Endothelial cell of hepatic sinusoid (primary cell): Measurements from ENCODE around the gene MTX2.
"Not testable (repeated sequence)": the region's sequence is repeated elsewhere in the genome, so short reads cannot be mapped to it uniquely, and the experiment has no call there.

Experiments used
- in situ Hi-C: cut with HindIII; loops from 2 replicates; pipeline ENCODE4 v1.10.0; 2017; ENCODE audit warnings: low sequenced_read_pairs

The MTX2 gene

GRCh38 chr2:176284461-176285049, 15.3 kb downstream of the MTX2 start:
- in situ Hi-C loops = no loop called here

GRCh38 chr2:176285321-176285720, 16.1 kb downstream of the MTX2 start:
- in situ Hi-C loops = no loop called here

GRCh38 chr2:176291335-176291734, 22.1 kb downstream of the MTX2 start:
- in situ Hi-C loops = no loop called here

GRCh38 chr2:176291809-176292283, 22.6 kb downstream of the MTX2 start:
- in situ Hi-C loops = no loop called here

GRCh38 chr2:176292608-176293007, 23.4 kb downstream of the MTX2 start:
- in situ Hi-C loops = no loop called here

- in situ Hi-C loops = no loop called here
These were observed 24.1 kb downstream of the MTX2 start for GRCh38 chr2:176293334-176293733.

GRCh38 chr2:176297067-176297466, 27.8 kb downstream of the MTX2 start:
- in situ Hi-C loops = no loop called here

GRCh38 chr2:176297737-176298136, 28.5 kb downstream of the MTX2 start:
- in situ Hi-C loops = no loop called here

GRCh38 chr2:176306020-176306419, 36.8 kb downstream of the MTX2 start:
- in situ Hi-C loops = not testable (repeated sequence)

- in situ Hi-C loops = no loop called here
These were observed 48.0 kb downstream of the MTX2 start for GRCh38 chr2:176317199-176317598.

GRCh38 chr2:176317623-176318065, 48.4 kb downstream of the MTX2 start:
- in situ Hi-C loops = no loop called here

- in situ Hi-C loops = no loop called here
These were observed 52.7 kb downstream of the MTX2 start for GRCh38 chr2:176321916-176322315.

GRCh38 chr2:176324862-176325261, 55.6 kb downstream of the MTX2 start:
- in situ Hi-C loops = no loop called here

GRCh38 chr2:176325732-176326131, 56.5 kb downstream of the MTX2 start:
- in situ Hi-C loops = no loop called here

- in situ Hi-C loops = no loop called here
These were observed 58.9 kb downstream of the MTX2 start for GRCh38 chr2:176328149-176328548.

- in situ Hi-C loops = no loop called here
These were observed 61.4 kb downstream of the MTX2 start for GRCh38 chr2:176330612-176331011.

GRCh38 chr2:176331646-176332045, 62.4 kb downstream of the MTX2 start:
- in situ Hi-C loops = no loop called here

- in situ Hi-C loops = no loop called here
These were observed 65.5 kb downstream of the MTX2 start for GRCh38 chr2:176334729-176335128.

GRCh38 chr2:176338395-176338794, 69.2 kb downstream of the MTX2 start:
- in situ Hi-C loops = no loop called here

- in situ Hi-C loops = no loop called here
These were observed 70.0 kb downstream of the MTX2 start for GRCh38 chr2:176339208-176339607.

- in situ Hi-C loops = no loop called here
These were observed 87.0 kb downstream of the MTX2 start for GRCh38 chr2:176356251-176356650.

- in situ Hi-C loops = no loop called here
These were observed 95.2 kb downstream of the MTX2 start for GRCh38 chr2:176364273-176364977.

GRCh38 chr2:176368349-176368748, 99.1 kb downstream of the MTX2 start:
- in situ Hi-C loops = no loop called here
